Measurements from ENCODE around the gene RAP1GAP2.
"Not testable (repeated sequence)": the region's sequence is repeated elsewhere in the genome, so short reads cannot be mapped to it uniquely, and the experiment has no call there.

RAP1GAP2 gene

GRCh38 chr17:2796164-2797125 is at the start of gene RAP1GAP2:
RAP1GAP2 (plus strand) TSS chr17:2796438; CDS start chr17:2796528, 90 bp downstream.
- DNase-seq = no peak

DNA sequence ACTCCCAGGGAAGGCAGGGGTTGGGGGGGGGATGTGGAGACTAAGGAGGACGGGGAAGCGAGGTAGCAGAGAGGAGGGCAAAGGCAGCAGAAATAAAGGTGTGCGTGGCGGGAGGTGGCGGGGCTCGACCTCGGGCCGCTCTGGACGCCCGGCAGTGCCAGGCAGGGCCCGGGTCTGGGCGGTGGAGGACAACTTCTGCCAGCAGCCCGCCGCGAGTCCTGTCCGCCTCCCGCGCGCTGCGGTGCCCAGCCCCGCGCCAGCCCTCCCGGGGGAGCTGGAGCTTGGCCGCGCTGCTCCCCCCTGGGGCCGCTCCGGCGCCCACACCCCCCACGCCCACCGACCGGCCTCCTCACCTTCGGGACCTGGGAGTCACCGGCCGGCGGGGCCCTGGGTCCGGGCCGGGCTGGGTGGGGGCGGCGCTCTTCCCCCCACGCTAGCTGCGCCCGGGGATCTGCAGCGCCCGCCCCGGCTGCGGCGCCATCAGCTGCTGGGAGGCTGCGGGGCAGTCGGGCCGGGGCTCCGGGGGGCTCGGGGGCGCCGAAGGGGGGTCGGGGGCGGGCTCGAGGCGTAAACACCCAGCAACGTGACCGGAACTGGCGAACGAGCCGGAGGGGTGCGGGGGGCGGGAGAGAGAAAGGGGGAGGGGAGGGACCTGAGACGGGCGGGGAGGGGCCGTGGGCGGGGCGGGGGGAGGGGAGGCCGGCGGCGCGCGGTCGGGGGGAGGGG is 47.0 kb upstream of the RAP1GAP2 start, which contains the start of gene CCDC92B:
Gene CCDC92B, minus strand, starts transcription at position 595 of the 726 bp plus-strand sequence. CDS start 14,507 bp downstream, outside the sequence.
- no peak for DNase-seq

DNA sequence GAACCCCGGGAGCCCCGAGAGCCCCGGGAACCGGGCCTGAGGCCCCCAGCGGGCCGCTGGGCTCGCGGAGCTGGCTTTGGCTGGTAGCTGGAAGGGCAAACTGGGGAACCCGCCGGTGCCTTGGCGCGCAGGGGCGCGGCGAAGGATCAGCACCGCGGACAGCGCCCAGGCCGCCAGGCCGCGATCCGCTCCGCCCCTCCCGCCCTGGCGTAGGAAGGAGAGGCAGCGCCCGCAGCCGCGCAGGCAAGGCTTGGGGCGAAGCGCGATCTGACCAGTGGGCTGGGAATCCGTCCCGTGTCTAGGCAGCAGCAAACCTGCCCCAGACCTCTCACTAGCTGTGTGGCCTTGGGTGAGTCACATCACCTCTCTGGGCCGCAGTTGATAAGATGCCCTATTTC is 46.5 kb upstream of the RAP1GAP2 start:
- DNase-seq = no peak

GRCh38 chr17:2750721-2751120 is 45.5 kb upstream of the RAP1GAP2 start:
- no peak for DNase-seq

DNA sequence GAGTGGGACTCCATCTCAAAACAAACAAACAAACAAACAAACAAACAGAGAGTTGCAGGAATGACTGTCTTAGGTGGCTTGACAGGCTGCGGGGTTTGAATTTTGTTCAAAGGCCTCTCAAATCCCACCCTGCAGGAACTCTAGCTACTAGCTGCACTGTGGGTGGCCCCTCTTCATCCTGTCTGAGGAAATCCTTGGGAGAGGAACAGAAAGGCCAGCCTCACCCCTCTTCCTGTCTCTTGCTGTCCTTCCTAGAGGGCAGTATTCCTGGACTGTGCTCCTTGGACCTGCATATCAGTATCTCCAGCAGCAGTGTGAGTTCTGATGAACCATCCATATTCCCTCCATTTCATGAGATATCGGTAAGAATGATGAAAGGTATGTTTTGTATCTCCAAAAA is 44.7 kb upstream of the RAP1GAP2 start:
- DNase-seq = no peak

DNA sequence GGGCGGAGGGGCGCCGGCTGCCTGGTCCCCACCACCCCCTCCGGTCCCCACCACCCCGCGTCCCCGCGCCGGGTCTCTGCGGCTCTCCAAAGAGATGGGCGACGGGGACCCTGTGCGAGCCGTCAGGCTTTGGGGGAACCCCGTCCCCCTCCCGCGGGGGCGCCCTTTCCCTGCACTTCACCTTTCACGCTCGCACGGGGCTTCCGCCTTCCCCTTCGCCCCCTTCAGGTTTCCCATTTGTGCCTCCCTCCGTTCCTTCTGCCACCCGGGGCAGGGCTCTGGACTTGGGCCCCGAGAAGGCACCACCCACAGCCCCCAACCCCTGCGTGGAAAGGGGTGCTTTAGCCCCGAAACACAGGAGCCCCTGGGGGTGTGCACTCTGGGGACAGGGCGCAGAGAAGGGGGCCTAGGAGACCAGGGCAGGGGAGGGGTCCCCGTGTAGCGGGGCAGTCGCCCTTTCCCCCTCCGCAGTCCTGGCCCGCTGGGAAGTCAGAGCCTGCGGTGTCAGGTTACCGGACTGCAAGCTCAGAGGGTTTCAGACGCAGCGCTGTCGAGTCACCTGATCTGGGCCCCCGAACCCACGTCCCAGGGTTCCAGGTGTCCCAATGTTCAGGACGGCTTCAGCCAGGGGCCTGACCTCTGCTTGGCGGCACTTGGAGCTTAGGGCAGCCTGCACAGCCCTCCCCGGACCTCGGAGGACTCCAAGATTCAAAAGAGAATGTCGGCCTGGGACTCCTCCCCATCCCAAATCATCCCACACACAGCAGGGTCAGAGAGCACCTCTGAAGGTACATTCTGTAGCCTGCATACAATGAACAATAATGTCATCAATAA is 40.1 kb upstream of the RAP1GAP2 start:
- no peak for DNase-seq

DNA sequence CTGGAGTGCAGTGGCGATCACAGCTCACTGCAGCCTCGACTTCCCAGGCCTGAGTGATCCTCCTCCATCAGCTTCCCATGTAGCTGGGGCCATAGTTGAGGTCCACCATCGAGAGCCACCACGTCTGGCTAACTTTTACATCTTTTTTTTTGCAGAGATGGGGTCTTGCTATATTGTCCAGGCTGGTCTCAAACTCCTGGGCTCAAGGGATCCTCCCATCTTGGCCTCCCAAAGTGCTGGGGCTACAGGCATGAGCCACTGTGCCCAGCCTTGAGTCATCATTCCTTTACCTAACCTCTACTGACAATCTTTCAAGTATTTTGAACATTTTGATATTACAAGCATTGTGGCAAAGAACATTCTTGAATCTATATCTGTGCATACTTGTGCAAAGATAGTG is 37.4 kb upstream of the RAP1GAP2 start:
- no peak for DNase-seq

GRCh38 chr17:2770129-2770528 is 26.1 kb upstream of the RAP1GAP2 start:
- no peak for DNase-seq

- no peak for DNase-seq
Observed at GRCh38 chr17:2775206-2775605, 21.0 kb upstream of the RAP1GAP2 start.

GRCh38 chr17:2776589-2777241 is 19.5 kb upstream of the RAP1GAP2 start:
- no peak for DNase-seq

DNA sequence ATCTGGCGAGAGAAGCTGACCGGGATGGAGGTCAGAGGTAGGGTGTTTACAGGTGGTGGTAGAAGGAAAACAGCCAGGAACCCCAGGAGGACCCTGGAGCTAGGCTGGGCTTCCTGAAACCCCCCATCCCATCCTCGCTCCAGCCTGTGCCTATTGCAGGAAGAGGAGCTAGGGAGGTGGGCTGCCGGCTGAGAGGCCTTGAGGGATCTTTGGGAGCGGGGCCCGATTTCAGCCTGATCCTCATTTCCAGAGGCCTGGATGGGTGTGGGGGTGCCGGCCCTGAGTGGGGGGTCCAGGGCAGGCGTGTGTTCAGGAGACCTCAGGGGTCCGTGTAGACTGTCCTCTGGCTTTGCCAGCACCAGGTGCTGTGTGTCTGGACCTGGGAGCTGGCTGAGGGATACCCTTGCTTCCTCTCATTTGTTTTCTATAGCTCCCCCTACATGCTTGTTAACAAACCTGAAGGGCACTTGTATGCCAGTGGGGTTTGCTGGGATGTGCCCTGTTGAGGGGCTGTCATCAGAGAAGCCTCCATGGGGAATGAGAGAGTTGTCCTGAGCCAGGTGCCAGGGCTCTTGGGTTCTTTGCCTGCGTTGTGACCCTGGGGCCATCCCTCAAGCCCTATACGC is 18.9 kb upstream of the RAP1GAP2 start:
- DNase-seq = no peak

DNA sequence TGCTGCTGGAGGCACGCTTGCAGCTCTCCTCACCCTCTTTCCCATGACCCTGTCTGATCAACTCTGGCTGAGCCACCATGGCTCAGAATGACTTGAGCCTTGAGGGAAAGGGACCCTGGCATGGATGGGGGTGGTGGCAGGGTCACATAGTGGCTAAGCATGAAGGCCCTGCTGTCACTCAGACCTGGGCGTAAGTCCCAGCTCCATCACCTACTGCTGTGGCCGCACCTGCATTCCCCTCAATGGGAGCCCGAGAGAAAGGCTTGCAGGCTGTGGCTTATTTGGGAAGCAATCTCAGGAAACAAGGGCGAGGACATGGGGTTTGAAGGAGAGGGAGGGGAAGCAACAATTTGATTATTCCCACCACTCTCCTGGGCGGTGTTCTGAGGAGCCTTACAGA is 17.7 kb upstream of the RAP1GAP2 start:
- DNase-seq = no peak

- no peak for DNase-seq
Observed at GRCh38 chr17:2779545-2779944, 16.7 kb upstream of the RAP1GAP2 start.

DNA sequence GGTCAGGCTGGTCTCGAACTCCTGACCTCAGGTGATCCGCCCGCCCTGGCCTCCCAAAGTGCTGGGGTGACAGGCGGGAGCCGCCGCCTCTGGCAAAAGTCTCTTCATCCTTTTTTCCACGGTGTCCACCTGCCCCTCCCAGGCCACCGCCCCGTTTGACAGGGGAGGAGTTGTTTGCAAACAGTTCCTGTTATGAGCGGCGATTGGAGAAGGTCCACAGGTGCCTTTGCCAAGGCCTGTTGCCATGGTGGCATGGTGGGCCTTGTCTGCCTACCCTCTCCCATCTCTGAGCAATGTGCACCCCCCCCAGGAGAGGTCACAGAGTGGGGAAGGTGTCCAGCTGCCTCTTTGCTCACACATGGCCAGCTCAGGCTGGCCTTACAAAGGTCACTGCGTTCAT is 16.0 kb upstream of the RAP1GAP2 start:
- DNase-seq = no peak

- no peak for DNase-seq
Observed at GRCh38 chr17:2780931-2781454, 15.2 kb upstream of the RAP1GAP2 start.

DNA sequence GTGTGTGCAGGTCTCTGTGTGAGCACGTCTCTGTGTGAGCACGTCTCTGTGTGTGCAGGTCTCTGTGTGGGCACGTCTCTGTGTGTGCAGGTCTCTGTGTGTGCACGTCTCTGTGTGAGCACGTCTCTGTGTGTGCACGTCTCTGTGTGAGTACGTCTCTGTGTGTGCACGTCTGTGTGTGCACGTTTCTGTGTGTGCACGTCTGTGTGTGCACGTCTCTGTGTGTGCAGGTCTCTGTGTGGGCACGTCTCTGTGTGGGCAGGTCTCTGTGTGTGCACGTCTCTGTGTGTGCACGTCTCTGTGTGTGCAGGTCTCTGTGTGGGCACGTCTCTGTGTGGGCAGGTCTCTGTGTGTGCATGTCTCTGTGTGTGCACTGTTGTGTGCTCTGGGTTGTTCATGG is 14.6 kb upstream of the RAP1GAP2 start:
- not testable (repeated sequence) for DNase-seq

DNA sequence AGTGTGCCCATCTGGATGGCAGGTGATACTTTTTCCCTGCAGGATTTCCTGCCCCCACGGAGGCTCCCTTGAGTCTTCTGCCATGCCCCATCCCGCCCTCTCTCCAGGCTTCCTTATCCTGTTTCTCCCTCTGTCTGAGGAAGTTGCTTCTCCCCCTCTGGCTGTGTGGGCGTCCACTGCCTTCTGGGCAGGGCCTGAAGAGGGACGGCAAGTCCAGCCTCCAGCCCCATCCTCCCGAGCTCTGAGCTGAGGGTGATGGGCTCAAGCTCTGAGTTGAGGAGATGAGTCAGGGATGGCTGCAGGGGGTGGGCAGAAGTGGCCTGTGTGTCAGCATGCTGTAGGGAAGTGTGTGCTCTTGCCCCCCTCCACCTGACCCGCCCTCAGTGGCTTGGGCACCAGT is 14.2 kb upstream of the RAP1GAP2 start:
- DNase-seq = no peak

DNA sequence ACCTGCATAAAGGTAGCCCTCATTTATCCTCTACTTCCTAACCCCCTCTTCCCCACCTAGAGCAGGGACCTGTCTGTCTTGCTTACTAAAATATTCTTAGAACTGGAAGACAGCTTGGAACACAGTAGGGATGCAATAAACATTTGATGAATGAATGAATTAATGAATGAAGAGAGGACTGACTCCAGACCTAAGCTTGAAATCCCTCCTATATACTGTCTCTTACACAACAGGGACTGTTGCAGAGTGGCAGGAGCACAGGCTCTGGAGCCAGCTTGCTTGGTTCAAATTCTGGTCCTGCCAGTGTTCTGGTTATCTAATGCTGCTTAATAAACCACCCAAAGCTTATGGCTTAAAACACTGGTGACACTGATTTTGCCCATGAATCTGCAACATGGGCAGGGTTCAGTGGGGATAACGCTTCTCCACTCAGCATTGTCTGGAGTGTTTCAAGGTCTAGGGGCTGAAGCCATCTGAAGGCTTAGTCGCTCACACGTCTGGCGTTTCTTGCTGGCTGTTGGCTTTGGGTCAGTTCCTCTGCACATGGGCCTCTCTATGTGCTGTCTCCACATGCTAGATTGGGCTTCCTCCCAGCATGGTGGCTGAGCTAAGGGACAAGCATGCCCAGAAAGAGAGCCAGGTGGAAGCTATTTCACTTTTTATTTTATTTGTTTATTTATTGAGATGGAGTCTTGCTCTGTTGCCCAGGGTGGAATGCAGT is 12.8 kb upstream of the RAP1GAP2 start:
- DNase-seq = no peak

- no peak for DNase-seq
Observed at GRCh38 chr17:2784864-2785263, 11.4 kb upstream of the RAP1GAP2 start.

- DNase-seq = not testable (repeated sequence)
Observed at GRCh38 chr17:2785376-2785775, 10.9 kb upstream of the RAP1GAP2 start.
